Measurements from ENCODE around the gene ADGRL3.
"Not testable (repeated sequence)": the region's sequence is repeated elsewhere in the genome, so short reads cannot be mapped to it uniquely, and the experiment has no call there.

The ADGRL3 gene

DNA sequence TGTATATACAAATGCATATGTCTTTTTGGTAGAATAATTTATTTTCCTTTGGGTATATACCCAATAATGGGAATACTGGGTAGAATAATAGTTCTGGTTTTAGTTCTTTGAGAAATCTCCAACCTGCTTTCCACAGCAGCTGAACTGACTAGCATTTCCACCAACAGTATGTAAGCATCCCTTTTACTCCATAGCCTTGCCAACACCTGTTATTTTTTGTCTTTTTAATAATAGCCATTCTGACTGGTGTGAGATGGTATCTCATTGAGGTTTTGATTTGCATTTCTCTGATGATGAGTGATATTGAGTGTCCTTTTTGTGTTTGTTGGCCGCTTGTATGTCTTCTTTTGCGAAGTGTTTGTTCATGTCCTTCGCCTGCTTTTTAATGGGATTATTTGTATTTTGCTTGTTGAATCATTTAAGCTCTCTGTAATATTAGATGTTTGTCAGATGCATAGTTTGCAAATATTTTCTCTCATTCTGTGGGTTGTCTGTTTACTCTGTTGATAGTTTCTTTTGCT is 309.7 kb downstream of the ADGRL3 start:
- not testable (repeated sequence) for DNase-seq

DNA sequence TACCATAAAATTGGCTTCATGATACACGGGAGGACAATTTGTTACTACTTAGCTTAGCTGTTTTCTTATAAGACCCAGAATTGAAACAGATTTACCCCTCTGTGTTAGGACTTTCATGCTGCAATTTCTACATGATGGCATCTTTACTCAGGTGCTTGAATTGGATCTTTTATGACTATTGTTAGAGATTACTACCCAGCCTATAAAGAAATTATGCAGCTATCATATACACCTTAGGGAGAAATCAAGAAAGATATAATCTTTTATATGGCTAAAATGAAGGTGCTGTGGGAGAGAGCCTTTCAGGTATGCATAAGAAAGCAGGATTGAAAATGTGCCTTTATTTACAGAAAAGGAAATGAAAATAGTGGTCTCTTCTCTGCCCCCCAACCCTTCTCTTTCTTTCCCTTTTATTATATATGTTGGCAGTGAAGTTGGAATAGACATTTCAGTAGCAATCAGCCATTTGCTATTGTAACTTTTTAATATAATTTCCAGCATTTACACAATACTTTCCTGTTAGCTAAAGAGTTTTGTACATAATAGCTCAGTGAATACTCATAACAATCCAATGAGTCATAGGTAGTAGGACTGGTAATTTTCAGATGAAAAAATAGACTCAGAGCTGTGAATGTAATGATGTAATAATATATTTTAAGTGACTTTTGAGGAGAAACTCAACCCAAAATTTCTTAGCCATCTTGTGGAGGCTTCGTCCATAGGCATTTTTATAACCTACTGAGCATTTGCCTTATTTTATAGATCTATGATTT is 311.8 kb downstream of the ADGRL3 start:
- DNase-seq = no peak

DNA sequence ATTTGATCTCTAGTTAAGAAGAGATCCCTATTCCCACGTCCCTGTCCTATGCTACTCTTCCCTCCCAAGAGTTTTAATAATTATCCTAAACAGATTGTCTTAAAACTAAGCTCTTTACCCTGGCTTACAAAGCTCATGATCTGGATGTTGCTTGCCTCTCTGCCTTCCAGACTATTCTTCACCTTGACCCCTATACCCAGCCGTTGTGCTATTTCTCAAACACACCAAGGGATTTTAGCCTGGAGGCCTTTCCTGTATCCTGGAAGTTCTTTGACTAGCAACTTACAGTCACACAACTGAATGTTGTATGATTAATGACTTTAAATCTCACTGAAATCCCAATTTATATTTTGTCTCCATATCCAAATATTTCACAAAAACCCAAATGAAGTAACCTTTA is 314.9 kb downstream of the ADGRL3 start:
- DNase-seq = no peak

DNA sequence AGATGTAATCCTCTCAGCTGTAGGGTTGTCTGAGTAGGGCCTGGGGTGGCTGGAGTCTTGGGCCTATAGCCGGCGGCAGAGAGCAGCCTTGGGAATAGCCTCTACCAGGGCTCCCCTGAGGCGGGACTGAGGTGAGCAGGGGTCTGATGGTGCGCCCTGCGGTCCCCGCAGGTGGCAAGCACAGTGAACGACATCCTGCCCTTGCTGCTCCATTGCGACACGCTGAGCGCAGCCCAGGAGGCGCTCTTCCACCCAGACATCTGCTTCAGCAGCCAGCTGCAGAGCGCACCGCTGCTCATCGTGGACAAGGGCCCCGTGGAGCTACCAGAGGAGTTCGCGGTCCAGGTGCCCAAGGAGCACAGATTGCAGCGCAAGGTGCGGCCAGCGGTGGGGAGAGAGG is 317.0 kb downstream of the ADGRL3 start:
- DNase-seq = no peak

DNA sequence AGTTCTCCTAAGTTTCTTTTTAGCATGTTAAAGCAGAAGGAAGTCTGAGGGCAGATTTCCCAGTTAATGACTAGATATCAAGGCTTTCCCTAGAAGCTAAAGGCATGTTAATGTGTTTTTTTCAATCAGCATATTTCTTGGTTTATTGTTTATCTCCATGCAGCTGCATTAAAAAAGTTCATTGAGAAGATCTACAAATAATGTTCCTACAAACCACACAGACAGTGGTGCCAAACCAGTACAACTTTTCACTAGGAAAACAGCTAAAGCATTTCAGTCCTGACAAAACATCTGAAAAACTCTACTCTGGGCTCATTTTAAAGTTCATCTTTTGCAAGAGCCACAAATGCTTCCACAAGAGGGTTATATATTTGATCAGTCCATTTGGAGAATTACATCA is 320.0 kb downstream of the ADGRL3 start:
- no peak for DNase-seq

DNA sequence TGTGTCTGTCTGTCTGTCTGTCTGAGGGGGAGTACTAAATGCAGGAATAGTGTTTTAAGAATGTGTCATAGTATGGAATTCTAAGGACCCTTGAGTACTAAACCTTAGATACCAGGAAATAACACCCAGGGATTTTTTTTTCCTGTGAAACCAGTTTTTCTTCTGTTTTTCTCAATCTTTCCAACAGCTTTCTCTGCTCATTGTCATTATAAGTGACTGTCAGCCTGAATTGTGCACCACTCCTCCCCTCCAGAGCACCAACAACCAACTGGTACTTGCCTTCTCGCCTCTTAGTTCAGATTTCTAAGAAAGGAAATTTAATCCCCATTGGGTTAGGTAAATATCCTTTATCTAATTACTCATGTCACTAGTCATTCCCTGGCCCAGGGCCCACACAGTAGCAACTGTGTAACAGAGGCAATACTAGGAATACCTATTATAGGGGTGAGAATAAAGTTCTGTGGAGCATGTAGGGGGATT is 320.6 kb downstream of the ADGRL3 start:
- no peak for DNase-seq

DNA sequence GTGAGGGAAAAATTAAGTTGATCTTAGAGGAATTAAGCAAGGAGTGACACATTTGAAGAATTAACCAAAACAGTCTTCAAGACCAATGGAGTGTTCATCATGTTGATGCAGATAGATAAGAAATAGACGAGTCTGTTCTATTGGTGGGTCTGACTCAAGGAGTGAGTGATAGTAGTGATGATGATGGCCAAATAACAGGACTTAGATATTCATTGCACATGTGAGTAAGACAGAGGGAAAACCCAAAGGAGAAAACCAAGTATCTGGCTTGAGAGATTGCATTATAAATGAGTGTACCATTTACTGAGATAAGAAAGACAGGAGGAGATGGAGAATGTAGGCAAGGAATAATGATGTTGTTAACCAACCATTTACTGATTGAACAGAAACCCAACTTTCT is 321.3 kb downstream of the ADGRL3 start:
- DNase-seq = no peak

DNA sequence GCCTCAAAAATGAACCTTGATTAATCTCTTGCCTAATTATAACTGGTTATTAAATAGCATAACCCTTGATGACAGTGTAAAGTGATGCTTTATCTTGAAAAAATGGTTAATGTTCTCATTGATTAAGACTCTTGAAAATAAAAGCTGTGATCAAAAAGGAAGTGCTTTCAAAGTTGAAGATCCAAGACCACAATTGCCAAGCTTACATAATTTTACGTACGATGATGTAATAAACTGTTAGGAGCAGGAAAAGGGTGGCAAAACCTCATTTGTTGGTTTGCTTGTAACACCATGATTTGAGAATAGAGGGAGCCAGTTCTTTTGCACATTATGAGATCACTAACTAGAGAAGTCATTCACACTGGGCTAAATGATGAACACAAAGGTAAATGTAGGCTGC is 322.2 kb downstream of the ADGRL3 start:
- no peak for DNase-seq

DNA sequence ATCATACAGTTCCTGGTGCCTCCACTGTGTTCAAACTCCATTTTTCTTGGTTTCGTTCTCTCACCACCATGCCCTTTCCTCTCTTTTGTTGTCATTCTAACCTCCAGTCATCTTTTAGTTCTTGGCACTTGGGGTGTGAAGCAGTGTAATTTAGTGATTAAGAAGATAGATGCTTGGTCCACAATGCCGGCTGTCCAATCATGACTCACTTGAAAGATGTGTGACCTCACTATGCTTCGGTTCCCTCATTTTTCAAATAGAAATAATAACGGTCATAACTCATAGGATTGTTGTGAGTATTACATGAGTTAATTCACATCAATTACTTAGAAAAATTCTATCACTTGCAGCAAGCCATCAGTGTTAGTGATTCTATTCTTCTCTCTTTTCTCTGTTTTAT is 327.8 kb downstream of the ADGRL3 start:
- DNase-seq = no peak

DNA sequence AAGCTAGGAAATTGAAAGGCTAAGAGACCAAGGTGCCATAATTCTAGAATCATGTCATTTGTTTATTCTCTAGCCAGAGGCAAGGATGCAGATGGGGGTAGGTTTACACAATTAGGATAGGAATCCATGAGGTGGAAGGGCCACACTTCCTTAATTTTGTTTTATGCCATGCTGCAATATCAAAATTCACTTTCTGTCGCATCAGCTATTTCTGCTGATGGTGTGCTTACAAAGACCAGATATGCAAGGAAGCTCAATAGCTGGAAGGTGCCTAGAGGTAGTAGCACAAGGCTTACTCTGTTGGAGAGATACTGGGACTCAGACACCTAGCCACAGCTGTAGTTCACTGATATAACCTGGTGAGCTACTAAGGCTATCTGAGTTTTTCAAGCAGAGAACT is 328.5 kb downstream of the ADGRL3 start:
- no peak for DNase-seq

DNA sequence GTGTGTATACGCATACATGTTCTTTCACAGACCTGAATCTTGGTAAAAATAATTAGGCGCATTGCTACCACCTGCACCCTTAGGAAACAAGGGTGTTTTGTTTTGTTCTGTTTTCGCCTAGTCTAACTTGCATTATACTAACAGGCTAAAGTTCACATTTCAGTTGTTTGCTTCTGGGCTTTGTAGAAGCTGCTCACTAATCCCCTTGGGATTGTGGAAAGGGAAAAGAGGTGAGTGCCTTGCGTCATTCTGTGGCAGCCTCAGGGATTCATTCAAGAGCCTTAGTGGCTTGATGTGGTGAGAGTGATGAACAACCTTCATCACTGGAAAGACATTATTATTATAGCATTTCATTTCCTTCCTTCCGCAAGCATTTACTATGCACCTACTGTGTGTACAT is 331.1 kb downstream of the ADGRL3 start:
- no peak for DNase-seq

DNA sequence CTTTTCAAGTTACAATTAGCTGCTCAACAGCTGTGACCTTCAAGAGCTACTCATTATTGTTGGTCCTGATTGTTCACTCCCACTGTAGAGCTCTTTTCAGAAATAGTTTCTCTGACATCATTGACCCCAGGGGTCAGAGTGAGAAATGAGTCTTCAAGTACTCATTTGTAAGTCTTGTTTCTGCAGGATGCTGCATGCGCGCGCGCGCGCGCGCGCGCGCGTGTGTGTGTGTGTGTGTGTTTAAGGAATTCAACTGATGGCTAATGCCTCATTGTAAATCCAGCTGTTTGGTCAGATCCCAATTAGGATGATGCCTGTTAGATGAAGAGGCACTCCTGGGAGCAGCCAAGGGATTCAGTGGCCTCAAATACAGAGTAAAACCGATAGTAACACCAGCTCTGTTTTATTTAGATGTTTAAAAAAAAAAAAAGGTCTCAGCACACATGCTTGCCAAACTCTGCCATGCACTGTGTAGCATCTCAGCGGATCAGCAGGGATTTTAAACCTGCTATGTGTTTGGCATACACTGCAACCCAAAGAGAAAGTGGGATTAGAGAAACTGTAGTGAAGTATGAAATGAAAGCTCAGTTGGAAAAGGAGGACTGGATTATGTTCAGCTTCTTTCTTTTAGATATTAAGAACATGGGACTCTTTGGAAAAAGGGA is 332.3 kb downstream of the ADGRL3 start:
- DNase-seq = no peak

DNA sequence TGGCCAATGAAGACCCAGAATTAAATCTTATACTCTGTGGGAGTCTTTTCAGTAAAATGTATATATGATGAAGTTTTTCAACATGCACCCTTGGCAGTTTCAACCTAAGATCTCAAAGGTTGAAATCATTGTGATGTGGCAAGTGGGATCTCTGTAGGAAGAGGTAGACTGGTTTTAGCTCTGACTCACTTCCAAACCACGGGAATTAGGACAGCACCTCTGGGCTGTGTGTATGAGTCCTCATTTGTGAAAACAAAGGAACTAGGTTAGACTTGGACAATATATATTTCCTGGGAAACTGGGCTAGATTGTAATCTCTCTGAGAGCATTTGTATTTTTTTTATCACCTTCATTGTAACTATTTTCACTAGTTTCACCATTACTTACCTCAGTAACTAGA is 333.0 kb downstream of the ADGRL3 start:
- DNase-seq = no peak

DNA sequence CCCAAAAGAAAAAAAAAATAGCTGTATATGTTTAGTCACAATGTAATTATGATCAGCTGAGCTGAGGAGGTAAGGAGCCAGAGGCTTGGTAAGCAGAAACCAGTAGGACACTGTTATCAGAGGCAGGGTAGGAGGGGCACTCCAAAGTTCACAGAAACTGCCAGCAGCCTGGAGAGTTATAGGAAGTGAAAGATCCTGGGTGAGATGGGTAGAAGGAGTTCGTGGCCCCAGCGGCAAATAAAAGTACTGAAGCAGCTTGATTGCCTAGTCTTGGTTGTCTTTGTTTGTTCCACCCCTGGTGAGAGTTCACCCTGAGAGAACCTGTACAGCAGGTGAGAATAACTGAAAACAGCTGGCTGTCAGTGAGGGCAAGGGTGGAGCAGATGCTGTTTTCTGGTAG is 340.8 kb downstream of the ADGRL3 start:
- no peak for DNase-seq

DNA sequence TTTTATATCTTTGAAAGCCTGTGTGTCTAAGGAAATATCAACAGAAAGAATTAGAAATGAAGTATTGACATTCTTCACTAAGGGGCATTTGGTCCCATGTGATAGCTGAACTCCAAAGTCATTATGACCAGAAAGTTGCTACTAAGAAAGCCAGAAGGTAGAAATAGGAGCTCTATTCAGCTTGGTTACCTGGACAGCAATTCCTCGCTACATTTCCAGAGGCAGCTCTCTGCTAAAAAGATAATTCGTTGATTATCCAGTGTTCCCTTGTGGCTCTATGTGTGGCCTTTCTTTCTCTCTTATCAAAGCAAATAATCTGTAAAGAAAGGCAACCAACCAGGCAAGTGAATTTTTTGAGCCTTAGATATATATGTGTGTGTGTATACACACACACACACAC is 341.3 kb downstream of the ADGRL3 start:
- no peak for DNase-seq

DNA sequence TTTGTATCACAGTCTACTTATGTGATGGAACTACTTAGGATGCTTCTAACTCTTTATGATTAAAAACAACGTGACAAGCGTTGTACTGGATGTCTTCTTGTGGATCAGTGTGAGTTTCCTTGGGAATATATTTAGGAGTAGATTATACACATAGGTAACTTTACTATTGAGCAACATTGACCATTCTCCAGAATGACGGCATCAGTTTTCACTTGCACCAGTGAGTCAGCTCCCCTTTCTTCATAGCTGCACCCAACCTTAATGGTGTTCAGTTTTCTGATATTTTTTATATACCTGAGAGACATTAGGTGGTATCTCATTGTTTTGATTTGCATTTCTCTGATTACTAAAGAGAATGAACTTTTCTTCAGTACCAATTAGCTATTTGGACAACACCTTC is 343.9 kb downstream of the ADGRL3 start:
- DNase-seq = no peak

DNA sequence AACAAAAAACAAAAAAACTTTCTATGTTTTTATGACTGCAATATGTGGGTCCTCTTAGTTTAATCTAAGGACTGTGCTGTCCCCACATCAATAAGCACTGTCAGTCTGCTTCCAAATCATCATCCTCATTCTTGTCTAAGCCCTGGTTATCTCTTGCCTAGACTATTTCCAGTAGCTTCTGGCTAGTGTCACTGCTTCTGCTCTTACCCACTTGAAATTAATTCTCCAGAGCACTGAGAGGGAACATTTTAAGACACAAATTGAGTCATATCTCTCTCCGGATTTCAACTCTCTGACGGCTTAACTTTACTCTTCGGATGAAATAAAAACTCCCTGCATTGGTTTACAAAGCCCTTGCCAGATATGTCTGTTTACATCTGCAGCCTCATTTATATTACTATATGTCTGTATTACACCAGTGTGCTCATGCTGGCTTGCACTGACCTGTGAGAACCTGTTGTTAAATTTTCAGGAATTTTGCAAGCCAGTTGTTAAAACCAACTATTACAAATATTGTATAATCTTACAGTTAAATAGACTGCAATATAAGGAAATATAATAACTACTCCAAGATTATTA is 345.9 kb downstream of the ADGRL3 start:
- no peak for DNase-seq

DNA sequence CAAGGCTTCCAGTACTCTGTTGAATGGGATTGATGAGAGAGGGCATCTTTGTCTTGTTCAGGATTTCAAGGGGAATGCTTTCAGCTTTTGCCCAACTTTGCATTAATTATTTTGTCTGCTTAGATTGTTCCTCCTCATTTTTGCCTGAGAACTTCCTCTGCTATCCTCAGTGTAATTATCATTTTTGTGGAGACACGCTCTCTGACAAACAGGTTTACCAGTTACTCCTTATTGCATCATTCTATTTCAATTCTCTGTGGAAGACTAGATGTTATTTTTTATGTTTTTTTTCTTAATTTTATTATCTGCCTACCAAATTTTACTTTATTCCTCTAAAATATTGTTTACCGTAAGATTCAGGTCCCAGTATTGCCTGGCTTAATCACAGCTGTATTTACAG is 349.2 kb downstream of the ADGRL3 start:
- no peak for DNase-seq

DNA sequence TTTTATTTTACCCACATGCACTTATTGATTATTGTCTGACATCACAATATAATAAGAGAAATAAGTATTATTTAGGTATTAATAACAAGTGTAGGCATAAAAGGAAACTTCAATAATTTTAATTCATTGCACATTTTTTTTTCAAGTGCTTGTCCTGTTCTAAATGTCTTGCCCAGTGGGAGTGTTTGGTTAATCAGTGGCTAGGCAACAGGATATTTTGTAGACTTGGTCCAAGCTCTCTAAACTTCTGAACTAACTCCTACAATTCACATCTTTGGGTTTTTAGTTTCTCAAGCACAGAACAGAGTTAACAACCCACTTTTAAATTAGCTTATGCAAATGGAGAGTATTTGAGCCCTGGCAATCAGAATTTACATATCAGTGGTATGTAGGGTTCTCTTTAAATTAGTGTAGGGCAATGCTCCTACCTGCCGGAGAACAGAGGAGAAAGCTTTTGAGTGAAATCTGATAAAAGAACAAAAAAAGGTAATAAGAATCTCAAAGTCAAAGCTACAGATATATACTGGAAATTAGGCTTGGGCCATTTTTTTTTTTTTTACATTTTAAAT is 353.5 kb downstream of the ADGRL3 start:
- DNase-seq = no peak

DNA sequence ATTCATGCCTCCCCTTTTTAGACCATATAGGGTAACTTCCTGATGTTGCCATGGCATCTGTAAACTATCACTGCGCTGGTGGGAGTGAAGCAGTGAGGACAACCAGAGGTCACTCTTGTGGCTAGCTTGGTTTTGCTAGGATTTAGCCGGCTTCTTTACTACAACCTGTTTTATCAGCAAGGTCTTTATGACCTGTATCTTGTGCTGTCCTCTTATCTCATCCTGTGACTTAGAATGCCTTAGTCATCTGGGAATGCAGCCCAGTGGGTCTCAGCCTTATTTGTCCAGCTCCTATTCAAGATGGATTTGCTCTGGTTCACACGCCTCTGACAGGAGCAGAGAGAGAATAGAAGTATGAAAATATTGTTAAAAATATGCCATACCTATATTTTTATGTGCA is 355.7 kb downstream of the ADGRL3 start:
- no peak for DNase-seq

DNA sequence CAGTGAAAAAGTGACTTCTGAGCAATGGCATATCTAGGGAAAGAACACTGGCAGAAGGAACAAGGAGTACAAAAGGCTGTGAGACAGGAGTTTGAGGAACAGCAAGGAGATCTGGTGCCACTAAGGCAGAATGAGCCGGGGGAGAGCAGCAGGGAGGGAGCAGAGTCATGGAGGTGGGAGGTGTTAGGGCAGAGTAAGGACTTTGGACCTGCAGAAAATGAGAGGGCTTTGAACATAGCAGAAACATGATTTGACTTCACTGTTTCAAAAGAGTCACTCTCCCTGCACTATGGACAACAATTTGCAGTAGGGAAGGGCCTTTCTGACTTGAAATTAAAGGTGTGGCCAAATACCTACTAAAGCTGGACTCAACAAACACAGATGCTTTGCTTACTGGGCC is 356.2 kb downstream of the ADGRL3 start:
- DNase-seq = no peak

DNA sequence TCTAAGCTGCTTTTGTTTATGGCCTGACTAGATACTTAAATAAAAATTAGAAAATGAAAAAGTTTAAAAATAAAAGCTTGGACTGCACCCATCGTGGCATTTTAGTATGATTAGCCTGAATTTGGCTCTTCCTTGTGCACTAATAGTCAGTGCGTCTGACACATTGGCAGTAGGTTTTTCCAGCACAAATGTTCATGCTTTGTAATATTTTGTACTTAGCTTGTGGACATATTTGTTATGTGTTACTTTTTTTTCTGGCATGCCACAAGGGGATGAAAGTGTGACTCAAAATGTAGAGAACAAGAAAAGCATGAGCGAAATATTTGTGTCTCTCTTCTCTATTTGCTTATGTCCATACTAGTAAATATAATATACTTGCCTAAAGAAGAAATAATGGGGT is 359.3 kb downstream of the ADGRL3 start:
- no peak for DNase-seq

DNA sequence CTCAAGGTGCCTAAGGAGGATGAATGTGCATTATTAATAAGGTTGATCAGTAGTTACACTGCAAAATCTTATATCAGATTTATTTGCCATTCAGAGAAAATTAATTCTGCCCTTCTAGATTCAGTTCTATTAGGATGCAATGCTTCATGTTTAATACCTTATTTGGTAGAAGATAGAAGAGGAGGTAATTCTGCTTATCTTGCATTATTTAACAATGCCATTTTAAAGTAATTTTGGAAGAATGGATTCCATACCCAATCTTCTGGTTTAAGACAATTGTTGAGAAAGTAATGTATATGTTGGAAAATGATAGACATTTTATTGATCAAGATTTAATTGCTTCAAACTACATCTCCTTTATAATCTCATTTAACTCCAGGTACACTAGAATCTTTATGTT is 360.9 kb downstream of the ADGRL3 start:
- DNase-seq = no peak
